SK-N-SH treated with all-trans-retinoic acid at 6 μM for 48 hours (cell line): Measurements from ENCODE around the gene CRISPLD2.

Experiments used
- ATAC-seq: fragments of 200-7000 bp; cut with Tn5 transposase; 3 replicates; pipeline ENCODE4 v1.9.1; 2020; ENCODE audit warnings: mild to moderate bottlenecking, moderate library complexity
- ARNTL ChIP-seq: fragments of 450-650 bp; formaldehyde crosslinking; IDR thresholded peaks from 2 replicates; pipeline ENCODE4 v1.5.0; 2020; ENCODE audit warnings: low read depth, mild to moderate bottlenecking, moderate library complexity, borderline replicate concordance
- CREB5 ChIP-seq: fragments of 250-450 bp; sonication (Bioruptor Pico); IDR thresholded peaks from 2 replicates; pipeline ENCODE4 v1.5.1; 2020; ENCODE audit warnings: low read depth, mild to moderate bottlenecking, moderate library complexity
- CSDC2 ChIP-seq: fragments of 250-450 bp; sonication (Bioruptor Pico); IDR thresholded peaks from 2 replicates; pipeline ENCODE4 v1.5.0; 2020; ENCODE audit warnings: mild to moderate bottlenecking, moderate library complexity
- ESRRG ChIP-seq: fragments of 250-450 bp; sonication (Bioruptor Pico); IDR thresholded peaks from 2 replicates; pipeline ENCODE4 v1.6.1; 2021; ENCODE audit warnings: mild to moderate bottlenecking
- GLIS3 ChIP-seq: fragments of 250-450 bp; sonication (Bioruptor Pico); IDR thresholded peaks from 2 replicates; pipeline ENCODE4 v1.5.0; 2020; ENCODE audit warnings: mild to moderate bottlenecking, moderate library complexity
- OSR1 ChIP-seq: fragments of 250-450 bp; sonication (Bioruptor Pico); IDR thresholded peaks from 2 replicates; pipeline ENCODE4 v1.8.0; 2022; ENCODE audit warnings: moderate library complexity, mild to moderate bottlenecking, inconsistent platforms
- PPARA ChIP-seq: fragments of 250-450 bp; sonication (Bioruptor Pico); IDR thresholded peaks from 2 replicates; pipeline ENCODE4 v1.5.0; 2020; ENCODE audit warnings: mild to moderate bottlenecking, borderline replicate concordance
- RARB ChIP-seq: fragments of 250-450 bp; sonication (Bioruptor Pico); IDR thresholded peaks from 2 replicates; pipeline ENCODE4 v1.8.0; 2021; ENCODE audit warnings: mild to moderate bottlenecking, moderate library complexity
- SNAI2 ChIP-seq: fragments of 250-450 bp; sonication (Bioruptor Pico); IDR thresholded peaks from 2 replicates; pipeline ENCODE4 v1.5.0; 2020; ENCODE audit warnings: mild to moderate bottlenecking, moderate library complexity
- TCF4 ChIP-seq: fragments of 250-450 bp; sonication (Bioruptor Pico); IDR thresholded peaks from 2 replicates; pipeline ENCODE4 v1.8.0; 2021; ENCODE audit warnings: mild to moderate bottlenecking, moderate library complexity, borderline replicate concordance
- TOX ChIP-seq: fragments of 250-450 bp; sonication (Bioruptor Pico); IDR thresholded peaks from 2 replicates; pipeline ENCODE4 v1.8.0; 2021; ENCODE audit warnings: mild to moderate bottlenecking, moderate library complexity, borderline replicate concordance
- TSHZ2 ChIP-seq: fragments of 250-450 bp; sonication (Bioruptor Pico); IDR thresholded peaks from 2 replicates; pipeline ENCODE4 v1.5.0; 2020; ENCODE audit warnings: mild to moderate bottlenecking, moderate library complexity
- ZC3H10 ChIP-seq: fragments of 250-450 bp; sonication (Bioruptor Pico); IDR thresholded peaks from 2 replicates; pipeline ENCODE4 v1.5.1; 2021; ENCODE audit warnings: mild to moderate bottlenecking, moderate library complexity
- ZFP3 ChIP-seq: fragments of 250-450 bp; sonication (Bioruptor Pico); IDR thresholded peaks from 2 replicates; pipeline ENCODE4 v1.5.0; 2020; ENCODE audit warnings: mild to moderate bottlenecking, moderate library complexity
- ZFP30 ChIP-seq: fragments of 450-650 bp; formaldehyde crosslinking; IDR thresholded peaks from 2 replicates; pipeline ENCODE4 v1.5.0; 2022; ENCODE audit warnings: mild to moderate bottlenecking, moderate library complexity
- ZNF565 ChIP-seq: fragments of 450-650 bp; formaldehyde crosslinking; conservative IDR thresholded peaks from 2 replicates; pipeline ENCODE4 v1.5.0; 2020; ENCODE audit warnings: low read depth, mild to moderate bottlenecking, moderate library complexity
- ZNF70 ChIP-seq: fragments of 450-650 bp; formaldehyde crosslinking; IDR thresholded peaks from 2 replicates; pipeline ENCODE4 v1.5.0; 2020; ENCODE audit warnings: mild to moderate bottlenecking, moderate library complexity
- ZNF8 ChIP-seq: fragments of 450-650 bp; formaldehyde crosslinking; IDR thresholded peaks from 2 replicates; pipeline ENCODE4 v1.5.0; 2020; ENCODE audit warnings: mild to moderate bottlenecking, moderate library complexity
- TF ChIP-seq, protein P1 (sequence below): fragments of 250-450 bp; sonication (Bioruptor Pico); IDR thresholded peaks from 2 replicates; pipeline ENCODE4 v1.8.0; 2021; ENCODE audit warnings: low read depth, mild to moderate bottlenecking, moderate library complexity, borderline replicate concordance
- TF ChIP-seq, protein P2 (sequence below): fragments of 250-450 bp; sonication (Bioruptor Pico); IDR thresholded peaks from 2 replicates; pipeline ENCODE4 v1.5.1; 2021; ENCODE audit warnings: mild to moderate bottlenecking, moderate library complexity

CRISPLD2 gene

GRCh38 chr16:84782846-84783245 is 36.9 kb upstream of the CRISPLD2 start:
- ATAC-seq: no peak
- TF ChIP-seq TOX (CRISPR knock-in tag) (no peak), GLIS3 (no peak), ARNTL (CRISPR knock-in tag) (no peak), TCF4 (no peak), ZFP3 (CRISPR knock-in tag) (no peak), RARB (CRISPR knock-in tag) (no peak), CREB5 (CRISPR knock-in tag) (no peak), ZFP30 (no peak), TSHZ2 (CRISPR knock-in tag) (no peak), SNAI2 (CRISPR knock-in tag) (no peak), PPARA (CRISPR knock-in tag) (no peak), ZNF565 (CRISPR knock-in tag) (no peak), ZNF70 (CRISPR knock-in tag) (no peak), ZC3H10 (no peak), ZNF8 (CRISPR knock-in tag) (no peak), ESRRG (CRISPR knock-in tag) (no peak)
- TF ChIP-seq, protein P1, sequence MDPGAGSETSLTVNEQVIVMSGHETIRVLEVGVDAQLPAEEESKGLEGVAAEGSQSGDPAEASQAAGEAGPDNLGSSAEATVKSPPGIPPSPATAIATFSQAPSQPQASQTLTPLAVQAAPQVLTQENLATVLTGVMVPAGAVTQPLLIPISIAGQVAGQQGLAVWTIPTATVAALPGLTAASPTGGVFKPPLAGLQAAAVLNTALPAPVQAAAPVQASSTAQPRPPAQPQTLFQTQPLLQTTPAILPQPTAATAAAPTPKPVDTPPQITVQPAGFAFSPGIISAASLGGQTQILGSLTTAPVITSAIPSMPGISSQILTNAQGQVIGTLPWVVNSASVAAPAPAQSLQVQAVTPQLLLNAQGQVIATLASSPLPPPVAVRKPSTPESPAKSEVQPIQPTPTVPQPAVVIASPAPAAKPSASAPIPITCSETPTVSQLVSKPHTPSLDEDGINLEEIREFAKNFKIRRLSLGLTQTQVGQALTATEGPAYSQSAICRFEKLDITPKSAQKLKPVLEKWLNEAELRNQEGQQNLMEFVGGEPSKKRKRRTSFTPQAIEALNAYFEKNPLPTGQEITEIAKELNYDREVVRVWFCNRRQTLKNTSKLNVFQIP (CRISPR knock-in tag): no peak
- TF ChIP-seq, protein P2, sequence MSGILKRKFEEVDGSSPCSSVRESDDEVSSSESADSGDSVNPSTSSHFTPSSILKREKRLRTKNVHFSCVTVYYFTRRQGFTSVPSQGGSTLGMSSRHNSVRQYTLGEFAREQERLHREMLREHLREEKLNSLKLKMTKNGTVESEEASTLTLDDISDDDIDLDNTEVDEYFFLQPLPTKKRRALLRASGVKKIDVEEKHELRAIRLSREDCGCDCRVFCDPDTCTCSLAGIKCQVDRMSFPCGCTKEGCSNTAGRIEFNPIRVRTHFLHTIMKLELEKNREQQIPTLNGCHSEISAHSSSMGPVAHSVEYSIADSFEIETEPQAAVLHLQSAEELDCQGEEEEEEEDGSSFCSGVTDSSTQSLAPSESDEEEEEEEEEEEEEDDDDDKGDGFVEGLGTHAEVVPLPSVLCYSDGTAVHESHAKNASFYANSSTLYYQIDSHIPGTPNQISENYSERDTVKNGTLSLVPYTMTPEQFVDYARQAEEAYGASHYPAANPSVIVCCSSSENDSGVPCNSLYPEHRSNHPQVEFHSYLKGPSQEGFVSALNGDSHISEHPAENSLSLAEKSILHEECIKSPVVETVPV (CRISPR knock-in tag): no peak

DNA sequence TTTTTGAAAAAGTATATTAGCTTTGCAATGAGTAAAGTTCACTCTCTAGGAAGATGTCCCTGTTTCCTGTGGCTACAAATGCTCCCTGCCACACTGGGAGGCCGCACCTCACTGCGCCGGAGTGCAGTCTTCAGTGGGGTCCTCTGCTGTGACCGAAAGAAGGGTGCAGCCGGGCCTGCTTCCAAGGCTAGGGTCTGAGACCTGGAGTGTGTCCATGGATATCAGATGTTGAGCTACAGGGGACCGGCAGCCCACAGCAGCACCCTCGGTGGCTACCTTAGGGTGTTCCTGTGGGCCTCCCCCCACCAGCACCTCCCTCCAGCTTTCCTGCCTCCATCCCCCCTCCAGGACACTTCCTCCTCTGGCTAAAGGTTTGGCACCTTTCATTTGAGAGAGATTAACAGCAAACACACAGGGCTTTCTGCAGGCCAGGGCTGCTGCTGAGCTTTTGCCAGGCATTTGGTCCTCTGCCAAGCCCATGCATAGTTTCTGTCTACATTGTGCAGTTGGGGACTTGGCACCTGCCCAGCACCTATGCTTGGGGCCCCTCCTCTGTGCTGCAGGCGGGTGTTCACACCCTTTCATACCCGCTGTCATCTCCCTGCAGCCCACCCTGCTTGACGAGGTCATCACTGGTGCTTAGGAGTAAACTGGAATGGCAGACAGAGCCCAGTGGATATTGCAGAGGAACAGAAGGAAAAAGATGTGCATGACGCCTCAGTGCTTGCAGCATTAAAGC is 33.8 kb upstream of the CRISPLD2 start:
- ATAC-seq: peak; percentile 80
- no peak for TF ChIP-seq PPARA (CRISPR knock-in tag)
- no peak for TF ChIP-seq RARB (CRISPR knock-in tag)
- TF ChIP-seq ZFP30: no peak
- no peak for TF ChIP-seq OSR1
- TF ChIP-seq CSDC2: no peak
- no peak for TF ChIP-seq GLIS3
- no peak for TF ChIP-seq ZNF8 (CRISPR knock-in tag)
- no peak for TF ChIP-seq CREB5 (CRISPR knock-in tag)
- no peak for TF ChIP-seq SNAI2 (CRISPR knock-in tag)
- no peak for TF ChIP-seq ZNF70 (CRISPR knock-in tag)

DNA sequence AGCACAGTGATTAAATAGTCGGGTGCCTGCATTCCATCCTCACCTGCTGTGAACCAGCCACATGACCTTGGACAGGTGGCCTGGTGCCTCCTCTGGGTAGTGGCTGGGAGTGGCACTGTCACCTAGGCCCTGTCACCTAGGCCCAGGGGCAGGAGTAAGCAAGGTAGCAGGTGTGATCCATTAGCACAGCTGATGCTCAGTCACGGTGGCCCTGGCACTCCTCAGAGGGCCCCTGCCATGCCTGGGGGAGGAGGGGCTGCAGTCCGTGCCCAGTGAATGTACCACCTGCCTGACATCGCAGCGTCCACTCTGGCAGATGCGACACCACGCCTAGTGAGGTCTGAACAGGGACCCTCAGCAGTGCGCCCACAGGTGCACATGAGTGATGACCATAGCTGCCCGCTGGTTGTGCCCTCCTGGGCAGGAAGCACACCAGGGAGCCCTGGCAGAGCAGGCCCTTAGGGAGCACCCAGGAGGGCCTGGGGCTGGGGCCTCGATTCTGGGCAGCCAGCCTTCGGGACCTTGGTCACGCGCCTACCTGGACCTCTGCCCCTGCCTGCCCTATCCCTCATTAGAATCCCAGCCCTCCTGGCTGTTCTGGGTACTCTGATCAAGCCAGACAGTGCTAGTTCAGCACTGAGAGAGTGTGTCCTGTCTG is 33.1 kb upstream of the CRISPLD2 start:
- TF ChIP-seq ZNF70 (CRISPR knock-in tag): no peak
- no peak for TF ChIP-seq TOX (CRISPR knock-in tag)
- no peak for TF ChIP-seq ZC3H10
- TF ChIP-seq ZFP30: no peak
- ATAC-seq: peak; percentile 8
